Mucosa of stomach (tissue), 1 donor: Measurements from ENCODE around the gene MORN5.
A peak's percentile ranks its signal among the peaks of the same experiment; 100 is the strongest.

Source experiments
- H3K27me3 ChIP-seq: one replicate; pipeline ENCODE4 v1.7.0; 2013; ENCODE audit warnings: mild to moderate bottlenecking, low read length; ENCODE audit not compliant: control insufficient read depth, insufficient read depth
- H3K36me3 ChIP-seq: one replicate; pipeline ENCODE4 v1.7.0; 2013; ENCODE audit warnings: low read length; ENCODE audit not compliant: control insufficient read depth, insufficient read depth
- H3K4me1 ChIP-seq: one replicate; pipeline ENCODE4 v1.7.0; 2013; ENCODE audit warnings: mild to moderate bottlenecking, low read length; ENCODE audit not compliant: control insufficient read depth, insufficient read depth
- H3K4me3 ChIP-seq: one replicate; pipeline ENCODE4 v1.7.0; 2013; ENCODE audit warnings: low read length
- H3K9ac ChIP-seq: one replicate; pipeline ENCODE4 v1.7.0; 2013; ENCODE audit warnings: mild to moderate bottlenecking, low read length, moderate library complexity
- H3K9me3 ChIP-seq: one replicate; pipeline ENCODE4 v1.7.0; 2013; ENCODE audit warnings: mild to moderate bottlenecking, low read length, moderate library complexity; ENCODE audit not compliant: control insufficient read depth
- donor health status: Pancreatic carcinoma.

The MORN5 gene

GRCh38 chr9:122135529-122135859 lies 24.2 kb upstream of the MORN5 start:
- no peak overlapping the region for H3K9ac ChIP-seq
- no peaks in the 10 kb centered on the region for H3K4me1 ChIP-seq
- H3K4me3 ChIP-seq, result no peak overlapping the region
- H3K36me3 ChIP-seq, result no peaks in the 10 kb centered on the region
- H3K27me3 ChIP-seq, result peaks cover 9% of the 10 kb centered on the region
- no peaks in the 10 kb centered on the region for H3K9me3 ChIP-seq

GRCh38 chr9:122138560-122139268 lies 21.0 kb upstream of the MORN5 start:
- H3K27me3 ChIP-seq, result no peaks in the 10 kb centered on the region
- H3K36me3 ChIP-seq, result peaks cover 5% of the 10 kb centered on the region
- H3K4me3 ChIP-seq, result no peak overlapping the region
- no peak overlapping the region for H3K9ac ChIP-seq
- H3K9me3 ChIP-seq, result no peaks in the 10 kb centered on the region
- H3K4me1 ChIP-seq, result no peaks in the 10 kb centered on the region

GRCh38 chr9:122140368-122141193 lies 19.1 kb upstream of the MORN5 start:
- no peak overlapping the region for H3K9ac ChIP-seq
- no peaks in the 10 kb centered on the region for H3K4me1 ChIP-seq

GRCh38 chr9:122141671-122142070 lies 18.0 kb upstream of the MORN5 start:
- no peaks in the 10 kb centered on the region for H3K27me3 ChIP-seq
- H3K9me3 ChIP-seq, result no peaks in the 10 kb centered on the region
- H3K4me3 ChIP-seq, result no peak overlapping the region
- no peaks in the 10 kb centered on the region for H3K4me1 ChIP-seq
- peaks cover 5% of the 10 kb centered on the region for H3K36me3 ChIP-seq
- H3K9ac ChIP-seq, result no peak overlapping the region

More at GRCh38 chr9:122140368-122141193, 19.1 kb upstream of the MORN5 start:
- Histone ChIP-seq H3K9me3 (no peaks in the 10 kb centered on the region), H3K36me3 (peaks cover 5% of the 10 kb centered on the region), H3K27me3 (no peaks in the 10 kb centered on the region), H3K4me3 (no peak overlapping the region)

- no peaks in the 10 kb centered on the region for H3K27me3 ChIP-seq
- no peak overlapping the region for H3K4me3 ChIP-seq
- no peaks in the 10 kb centered on the region for H3K4me1 ChIP-seq
- H3K9ac ChIP-seq, result no peak overlapping the region
- peaks cover 5% of the 10 kb centered on the region for H3K36me3 ChIP-seq
- no peaks in the 10 kb centered on the region for H3K9me3 ChIP-seq
Measured at GRCh38 chr9:122143296-122143695, 16.4 kb upstream of the MORN5 start.

- Histone ChIP-seq H3K4me1 (no peaks in the 10 kb centered on the region), H3K4me3 (no peak overlapping the region), H3K9ac (no peak overlapping the region), H3K27me3 (no peaks in the 10 kb centered on the region), H3K36me3 (peaks cover 5% of the 10 kb centered on the region), H3K9me3 (no peaks in the 10 kb centered on the region)
Measured at GRCh38 chr9:122143876-122144405, 15.8 kb upstream of the MORN5 start.

GRCh38 chr9:122144836-122145591 lies 14.7 kb upstream of the MORN5 start:
- no peaks in the 10 kb centered on the region for H3K9me3 ChIP-seq
- H3K36me3 ChIP-seq, result peaks cover 5% of the 10 kb centered on the region
- no peaks in the 10 kb centered on the region for H3K4me1 ChIP-seq
- no peak overlapping the region for H3K4me3 ChIP-seq
- no peak overlapping the region for H3K9ac ChIP-seq
- H3K27me3 ChIP-seq, result no peaks in the 10 kb centered on the region

- H3K9ac ChIP-seq, result no peak overlapping the region
- H3K4me1 ChIP-seq, result no peaks in the 10 kb centered on the region
- peaks cover 5% of the 10 kb centered on the region for H3K36me3 ChIP-seq
- no peaks in the 10 kb centered on the region for H3K9me3 ChIP-seq
- H3K27me3 ChIP-seq, result no peaks in the 10 kb centered on the region
- H3K4me3 ChIP-seq, result no peak overlapping the region
Measured at GRCh38 chr9:122145592-122145863, 14.2 kb upstream of the MORN5 start.

- Histone ChIP-seq H3K27me3 (no peaks in the 10 kb centered on the region), H3K4me1 (no peaks in the 10 kb centered on the region), H3K36me3 (no peaks in the 10 kb centered on the region), H3K9me3 (no peaks in the 10 kb centered on the region), H3K4me3 (no peak overlapping the region), H3K9ac (no peak overlapping the region)
Measured at GRCh38 chr9:122151267-122151828, 8.4 kb upstream of the MORN5 start.

- Histone ChIP-seq H3K4me1 (peaks cover 5% of the 10 kb centered on the region), H3K27me3 (no peaks in the 10 kb centered on the region), H3K4me3 (no peak overlapping the region), H3K9ac (no peak overlapping the region), H3K9me3 (no peaks in the 10 kb centered on the region), H3K36me3 (no peaks in the 10 kb centered on the region)
Measured at GRCh38 chr9:122155796-122156195, 3.9 kb upstream of the MORN5 start.

- H3K4me3 ChIP-seq, result no peak overlapping the region
- no peaks in the 10 kb centered on the region for H3K27me3 ChIP-seq
- no peaks in the 10 kb centered on the region for H3K36me3 ChIP-seq
- peaks cover 5% of the 10 kb centered on the region for H3K4me1 ChIP-seq
- H3K9me3 ChIP-seq, result no peaks in the 10 kb centered on the region
- no peak overlapping the region for H3K9ac ChIP-seq
Measured at GRCh38 chr9:122158202-122158601, 1.5 kb upstream of the MORN5 start.

- H3K9me3 ChIP-seq, result no peaks in the 10 kb centered on the region
- no peaks in the 10 kb centered on the region for H3K36me3 ChIP-seq
- peak overlapping the region; percentile 75 for H3K4me3 ChIP-seq
- peak overlapping the region; percentile 96 for H3K9ac ChIP-seq
- H3K27me3 ChIP-seq, result peaks cover 5% of the 10 kb centered on the region
- H3K4me1 ChIP-seq, result peaks cover 5% of the 10 kb centered on the region
Measured at GRCh38 chr9:122159925-122160246, 178 bp downstream of the MORN5 start.
